Stimulated activated memory B cell treated with anti-CD40 and anti-IgM and Interleukin-4, amounts not matched to agents 10 μg/mL and 1 μg/mL and 100 μg/mL, for 72 hours (primary cell): Measurements from ENCODE around the gene IGSF9.

Experiments
- ATAC-seq: fragments of 150-1000 bp; cut with Tn5 transposase; 2 replicates; pipeline ENCODE4 v1.10.0; 2021
- H3K27ac Mint-ChIP-seq: one replicate; pipeline ENCODE4 v1.8.0; 2022; ENCODE audit warnings: mild to moderate bottlenecking, mixed read lengths
- H3K27me3 Mint-ChIP-seq: one replicate; pipeline ENCODE4 v1.8.0; 2022; ENCODE audit warnings: mixed read lengths
- H3K36me3 Mint-ChIP-seq: one replicate; pipeline ENCODE4 v1.8.0; 2022; ENCODE audit warnings: mixed read lengths
- H3K4me1 Mint-ChIP-seq: one replicate; pipeline ENCODE4 v1.8.0; 2022; ENCODE audit warnings: mixed read lengths
- H3K4me3 Mint-ChIP-seq: one replicate; pipeline ENCODE4 v1.8.0; 2022; ENCODE audit warnings: mild to moderate bottlenecking, moderate library complexity, mixed read lengths
- H3K9me3 Mint-ChIP-seq: one replicate; pipeline ENCODE4 v1.8.0; 2022; ENCODE audit warnings: mixed read lengths

The IGSF9 gene

DNA sequence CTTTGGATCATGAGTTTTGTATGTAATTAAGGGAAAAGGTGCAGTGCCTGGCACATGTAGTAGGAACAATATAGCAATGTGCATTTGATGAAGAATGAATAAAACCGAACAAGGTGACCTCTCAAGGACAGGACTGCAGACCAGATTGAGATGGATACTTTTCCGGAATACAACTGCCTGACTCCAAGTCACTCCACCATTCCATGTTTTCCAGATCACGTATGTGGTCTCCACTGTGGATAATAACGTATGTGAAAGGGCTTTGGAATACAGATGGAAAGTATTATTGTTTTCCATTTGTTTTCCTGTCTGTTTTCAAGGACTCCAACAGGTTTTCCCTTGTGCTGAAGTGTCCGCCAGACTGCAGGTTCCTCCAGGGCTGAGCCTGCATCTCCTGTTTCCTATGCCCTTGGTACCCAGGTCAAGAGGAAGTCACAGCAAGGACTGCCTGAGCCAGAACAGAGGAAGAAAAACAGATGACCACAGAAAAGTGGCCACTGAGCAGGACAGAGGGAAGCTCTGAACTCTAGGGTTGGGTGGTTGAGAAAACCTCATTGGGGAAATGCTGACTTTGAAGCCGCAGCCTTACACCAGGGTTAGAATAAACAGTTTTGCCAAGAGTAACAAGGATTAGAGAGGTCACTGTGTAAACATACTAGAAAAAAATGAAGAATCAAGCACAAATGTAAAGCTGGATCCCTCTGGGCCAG, 49.4 kb downstream of the IGSF9 start:
- Mint-ChIP-seq H3K27ac (no peak overlapping the region), H3K4me1 (peaks cover 31% of the 10 kb centered on the region), H3K27me3 (peaks cover 5% of the 10 kb centered on the region), H3K4me3 (no peak overlapping the region), H3K36me3 (no peaks in the 10 kb centered on the region), H3K9me3 (no peaks in the 10 kb centered on the region)
- no peak for ATAC-seq

DNA sequence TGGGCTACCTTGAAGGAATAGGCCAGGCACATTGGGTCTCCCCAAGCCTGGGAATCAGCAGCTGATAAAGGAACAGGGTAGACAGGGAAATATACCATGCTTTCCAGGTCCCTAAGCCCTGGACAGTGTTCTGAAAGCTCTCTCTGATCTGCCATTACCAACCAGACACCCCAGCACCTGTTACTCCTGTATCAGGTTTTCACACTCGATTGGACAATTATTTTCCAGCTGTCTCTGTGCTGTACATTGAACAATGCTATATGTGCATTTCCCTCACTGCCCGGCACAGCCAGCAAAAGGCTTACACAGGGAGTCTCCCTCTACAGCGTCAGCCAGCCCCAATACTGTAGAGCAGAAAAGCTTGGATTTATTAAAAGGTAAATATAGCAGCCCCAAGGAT, 50.1 kb downstream of the IGSF9 start:
- Mint-ChIP-seq H3K4me1 (peaks cover 29% of the 10 kb centered on the region), H3K36me3 (no peaks in the 10 kb centered on the region), H3K4me3 (no peak overlapping the region), H3K9me3 (no peaks in the 10 kb centered on the region), H3K27me3 (peaks cover 5% of the 10 kb centered on the region), H3K27ac (no peak overlapping the region)
- ATAC-seq = no peak

DNA sequence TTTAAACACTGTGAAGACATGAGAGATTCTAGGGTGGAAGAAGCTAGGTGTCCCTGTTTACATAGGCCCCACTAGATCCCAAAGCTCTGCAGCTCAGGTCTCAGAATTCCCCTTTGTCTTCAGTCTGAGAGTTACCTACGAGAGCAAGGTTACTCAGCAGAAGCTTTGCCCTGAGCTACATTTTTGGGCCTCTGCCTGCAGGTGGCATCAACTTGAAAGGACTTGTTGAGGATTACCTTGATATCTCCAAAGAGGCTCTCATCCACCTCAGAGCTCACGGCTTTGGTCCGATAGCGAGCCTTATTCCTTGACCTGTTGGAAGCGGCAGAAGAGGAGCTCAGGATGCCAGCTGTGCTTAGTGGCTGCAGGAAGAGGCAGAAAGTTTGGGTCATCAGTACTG, 52.5 kb downstream of the IGSF9 start:
- peaks cover 5% of the 10 kb centered on the region for H3K27me3 Mint-ChIP-seq

DNA sequence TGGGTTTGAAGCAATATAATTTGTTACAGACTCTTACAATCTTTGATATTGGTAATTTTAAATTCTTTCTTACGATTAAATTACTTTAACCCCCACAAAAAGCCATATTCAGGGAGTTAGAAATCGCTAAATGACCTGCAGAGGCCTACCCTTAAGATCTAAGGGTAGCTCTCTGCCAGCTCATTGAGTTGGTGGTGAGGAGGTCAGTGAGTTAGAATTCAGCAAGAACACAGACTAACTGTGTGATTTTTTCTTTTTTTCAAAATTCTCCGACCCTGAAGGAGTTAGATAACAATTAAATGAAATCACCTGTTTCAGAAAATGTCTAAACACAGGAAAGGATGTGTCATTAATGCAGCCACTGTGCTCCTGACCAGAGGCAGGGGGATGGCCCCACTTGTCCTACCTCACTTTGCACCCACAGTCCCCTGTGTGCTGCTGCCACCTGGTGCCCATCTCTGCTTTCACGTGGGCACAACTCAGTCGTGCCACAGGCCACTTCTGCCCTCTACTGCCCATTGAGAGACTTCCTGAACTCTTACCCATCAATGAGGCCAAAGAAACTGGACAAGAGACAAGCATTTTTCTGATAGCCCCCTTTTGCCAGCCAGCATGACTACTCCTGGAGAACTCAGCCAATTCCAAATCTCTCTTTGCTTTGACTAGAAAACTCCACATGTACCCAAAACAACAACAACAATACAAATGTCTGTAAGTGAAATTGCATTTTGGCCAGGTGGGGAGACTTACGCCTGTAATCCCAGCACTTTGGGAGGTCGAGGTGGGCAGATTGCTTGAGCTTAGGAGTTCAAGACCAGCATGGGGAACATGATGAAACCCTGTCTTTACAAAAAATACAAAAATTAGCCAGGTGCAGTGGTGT, 53.9 kb downstream of the IGSF9 start:
- H3K27me3 Mint-ChIP-seq = peaks cover 5% of the 10 kb centered on the region
- H3K36me3 Mint-ChIP-seq = no peaks in the 10 kb centered on the region
- peak overlapping the region; percentile 36 for H3K27ac Mint-ChIP-seq
- ATAC-seq = peak; percentile 84
- H3K9me3 Mint-ChIP-seq = no peaks in the 10 kb centered on the region
- H3K4me3 Mint-ChIP-seq = no peak overlapping the region
- peaks cover 23% of the 10 kb centered on the region for H3K4me1 Mint-ChIP-seq

More for the DNA sequence above, 52.5 kb downstream of the IGSF9 start:
- Mint-ChIP-seq H3K36me3 (no peaks in the 10 kb centered on the region), H3K4me1 (peaks cover 23% of the 10 kb centered on the region), H3K4me3 (no peak overlapping the region), H3K9me3 (no peaks in the 10 kb centered on the region), H3K27ac (peak overlapping the region; percentile 11)
- ATAC-seq = no peak

DNA sequence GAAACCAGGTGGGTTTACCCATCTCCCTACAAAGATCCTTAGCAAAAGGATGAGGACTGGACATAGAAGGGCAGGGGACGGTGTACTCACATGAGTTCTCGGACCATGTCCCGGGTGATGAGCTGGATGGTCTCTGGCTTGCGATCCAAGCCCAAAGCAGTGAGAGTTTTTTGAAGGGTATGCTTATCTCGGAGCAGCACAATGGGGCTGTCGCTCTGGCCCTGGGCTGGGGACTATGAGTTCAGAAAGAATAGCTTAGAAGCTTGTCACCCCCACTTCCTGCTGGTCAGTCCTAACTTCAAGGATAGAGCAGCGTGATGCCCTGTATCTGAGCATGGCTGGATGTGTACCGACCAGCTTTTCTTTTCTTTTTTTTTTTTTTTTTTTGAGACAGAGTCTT, 55.0 kb downstream of the IGSF9 start:
- H3K4me1 Mint-ChIP-seq = peaks cover 23% of the 10 kb centered on the region
- H3K4me3 Mint-ChIP-seq = no peak overlapping the region
- ATAC-seq = no peak
- H3K27me3 Mint-ChIP-seq = no peaks in the 10 kb centered on the region
- no peaks in the 10 kb centered on the region for H3K36me3 Mint-ChIP-seq
- H3K9me3 Mint-ChIP-seq = no peaks in the 10 kb centered on the region
- peak overlapping the region; percentile 7 for H3K27ac Mint-ChIP-seq

GRCh38 chr1:159889821-159890252, 55.6 kb downstream of the IGSF9 start:
- no peaks in the 10 kb centered on the region for H3K27me3 Mint-ChIP-seq
- H3K9me3 Mint-ChIP-seq = no peaks in the 10 kb centered on the region
- peak overlapping the region; percentile 7 for H3K27ac Mint-ChIP-seq
- peaks cover 23% of the 10 kb centered on the region for H3K4me1 Mint-ChIP-seq
- ATAC-seq = peak; percentile 92
- H3K36me3 Mint-ChIP-seq = no peaks in the 10 kb centered on the region
- H3K4me3 Mint-ChIP-seq = no peak overlapping the region

DNA sequence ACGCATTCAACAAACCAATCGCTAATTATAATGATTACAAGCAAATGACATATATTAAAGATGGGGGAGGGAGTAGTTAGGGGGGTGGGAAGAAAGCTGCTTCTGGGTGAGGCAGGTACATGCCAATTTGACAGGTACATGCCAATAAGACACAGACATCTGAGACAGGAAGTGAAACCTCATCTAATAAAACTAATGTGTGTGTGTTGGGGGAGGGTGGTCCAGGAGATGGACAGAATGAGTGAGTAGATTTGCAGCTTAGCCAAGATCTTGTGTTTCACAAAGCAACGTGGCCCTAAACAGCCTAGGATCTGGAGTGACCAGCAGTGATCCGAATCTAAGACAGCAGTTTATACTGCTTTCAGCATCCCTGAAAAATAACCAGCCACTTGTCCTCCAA, 56.2 kb downstream of the IGSF9 start:
- peak; percentile 54 for ATAC-seq
- Mint-ChIP-seq H3K4me1 (peaks cover 23% of the 10 kb centered on the region), H3K36me3 (peaks cover 5% of the 10 kb centered on the region), H3K27ac (peak overlapping the region; percentile 7), H3K4me3 (no peak overlapping the region), H3K9me3 (no peaks in the 10 kb centered on the region), H3K27me3 (no peaks in the 10 kb centered on the region)

DNA sequence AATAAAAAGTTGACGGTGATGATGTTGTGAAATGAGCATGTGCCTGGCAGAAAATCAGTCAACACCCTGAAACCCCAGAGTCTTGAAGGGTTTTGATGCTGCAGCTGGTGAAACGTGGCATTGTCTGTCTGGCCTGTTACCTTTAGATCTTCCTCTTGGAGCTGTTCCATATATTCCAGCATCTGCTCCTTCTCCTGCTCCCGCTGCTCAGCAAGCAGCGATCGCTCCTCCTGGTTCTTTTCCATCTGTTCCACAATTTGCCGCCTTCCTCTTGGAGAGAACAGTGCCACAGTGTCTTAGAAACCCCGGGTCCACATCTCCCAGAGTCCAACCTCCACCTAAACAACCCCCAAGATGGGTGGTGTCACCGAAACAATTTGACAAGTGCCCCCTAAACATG, 61.1 kb downstream of the IGSF9 start:
- H3K36me3 Mint-ChIP-seq = peaks cover 6% of the 10 kb centered on the region
- no peak for ATAC-seq
- H3K4me1 Mint-ChIP-seq = peaks cover 4% of the 10 kb centered on the region
- no peaks in the 10 kb centered on the region for H3K27me3 Mint-ChIP-seq
- H3K4me3 Mint-ChIP-seq = no peak overlapping the region
- no peak overlapping the region for H3K27ac Mint-ChIP-seq
- no peaks in the 10 kb centered on the region for H3K9me3 Mint-ChIP-seq

DNA sequence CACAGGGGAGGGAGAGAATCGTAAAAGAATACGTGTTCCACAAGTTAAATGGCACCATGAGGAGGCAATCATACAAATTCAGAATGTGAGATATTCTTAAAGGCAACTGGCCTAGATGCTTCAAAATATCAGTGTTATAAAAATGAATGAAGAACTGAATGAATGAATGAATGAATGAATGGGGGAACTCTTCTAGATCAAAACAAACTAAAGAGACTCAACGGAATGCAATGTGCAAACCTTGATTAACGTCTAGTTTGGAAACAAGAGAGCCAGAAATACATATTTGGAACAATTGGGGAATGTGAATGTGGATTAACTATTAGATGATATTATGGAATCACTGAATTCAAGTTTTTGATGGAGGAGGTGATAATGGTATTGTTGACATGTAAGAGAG, 62.3 kb downstream of the IGSF9 start:
- ATAC-seq = no peak
- no peaks in the 10 kb centered on the region for H3K9me3 Mint-ChIP-seq
- H3K36me3 Mint-ChIP-seq = peaks cover 6% of the 10 kb centered on the region
- H3K4me1 Mint-ChIP-seq = no peaks in the 10 kb centered on the region
- H3K27ac Mint-ChIP-seq = no peak overlapping the region
- H3K27me3 Mint-ChIP-seq = no peaks in the 10 kb centered on the region
- no peak overlapping the region for H3K4me3 Mint-ChIP-seq

GRCh38 chr1:159882527-159882862, 62.9 kb downstream of the IGSF9 start:
- Mint-ChIP-seq H3K4me3 (no peak overlapping the region), H3K36me3 (peaks cover 6% of the 10 kb centered on the region), H3K4me1 (no peaks in the 10 kb centered on the region), H3K27ac (no peak overlapping the region), H3K27me3 (no peaks in the 10 kb centered on the region), H3K9me3 (no peaks in the 10 kb centered on the region)
- no peak for ATAC-seq

DNA sequence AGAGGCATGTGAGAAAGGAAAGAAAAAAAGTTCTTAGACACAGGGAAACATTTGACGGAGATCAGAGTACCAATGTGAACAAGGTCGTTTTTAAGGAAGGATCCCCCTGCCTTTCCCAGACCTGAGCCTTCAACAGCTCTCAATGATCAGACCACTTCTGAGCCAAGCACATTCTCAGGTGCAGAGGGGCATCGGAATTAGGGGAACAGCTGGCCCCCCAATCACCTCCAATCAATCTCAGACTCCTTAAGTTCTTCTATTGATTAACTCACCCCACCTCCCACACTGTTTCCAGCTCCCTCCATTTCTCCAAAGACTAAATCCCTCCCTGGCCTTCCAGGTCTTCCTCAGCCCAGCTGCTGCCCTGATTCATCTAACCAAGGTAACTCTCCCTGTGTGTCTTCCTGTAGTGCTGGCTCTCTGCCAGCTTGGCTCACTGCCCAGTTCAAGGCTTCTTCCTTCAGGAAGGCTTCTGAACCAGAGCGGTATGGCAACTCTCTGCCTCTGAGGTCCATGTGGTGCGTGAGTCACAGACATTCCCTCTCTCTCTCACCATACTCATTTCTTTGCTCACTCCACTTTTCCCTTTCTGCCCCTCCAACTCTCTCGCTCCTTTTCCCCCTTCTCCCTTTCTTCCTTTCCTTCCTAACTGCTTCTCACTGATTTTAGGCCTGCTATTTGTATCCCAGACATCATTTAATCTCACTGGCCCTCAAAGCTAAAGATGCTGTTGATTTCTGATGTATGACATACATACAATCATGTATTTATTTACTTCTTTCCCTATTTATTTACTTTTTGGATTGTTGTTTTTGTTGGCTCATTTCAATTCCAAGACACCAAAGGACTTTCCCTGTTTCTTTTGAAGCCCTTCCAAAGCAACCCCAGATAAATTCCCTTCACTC, 63.5 kb downstream of the IGSF9 start:
- no peak overlapping the region for H3K27ac Mint-ChIP-seq
- H3K36me3 Mint-ChIP-seq = peaks cover 6% of the 10 kb centered on the region
- H3K4me1 Mint-ChIP-seq = no peaks in the 10 kb centered on the region
- ATAC-seq = no peak
- no peak overlapping the region for H3K4me3 Mint-ChIP-seq
- H3K27me3 Mint-ChIP-seq = no peaks in the 10 kb centered on the region
- H3K9me3 Mint-ChIP-seq = no peaks in the 10 kb centered on the region

DNA sequence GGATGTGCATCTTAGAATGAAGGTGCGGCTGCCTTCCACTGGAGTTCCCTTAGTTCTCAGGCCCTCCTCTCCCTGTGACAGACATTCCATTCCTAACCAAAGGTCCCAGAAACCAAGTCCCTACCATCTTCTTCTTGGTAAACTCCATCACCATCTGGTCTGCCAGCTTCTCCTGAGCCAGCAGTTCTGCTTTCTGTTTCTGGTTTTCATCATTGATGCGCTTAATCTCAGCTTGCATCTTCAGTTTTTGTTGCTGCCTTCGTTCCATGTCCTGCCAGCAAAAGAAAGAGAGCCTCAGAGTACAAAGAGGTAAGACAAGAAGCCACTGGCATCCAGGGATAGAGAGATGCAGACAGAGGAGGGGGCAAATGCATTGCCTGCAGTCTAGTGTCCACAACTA, 65.0 kb downstream of the IGSF9 start:
- Mint-ChIP-seq H3K36me3 (peaks cover 6% of the 10 kb centered on the region), H3K4me3 (no peak overlapping the region), H3K27ac (no peak overlapping the region), H3K4me1 (no peaks in the 10 kb centered on the region), H3K27me3 (no peaks in the 10 kb centered on the region), H3K9me3 (no peaks in the 10 kb centered on the region)
- no peak for ATAC-seq

GRCh38 chr1:159879977-159880376, 65.4 kb downstream of the IGSF9 start:
- Mint-ChIP-seq H3K4me1 (no peaks in the 10 kb centered on the region), H3K4me3 (no peak overlapping the region), H3K27ac (no peak overlapping the region), H3K36me3 (peaks cover 6% of the 10 kb centered on the region), H3K9me3 (no peaks in the 10 kb centered on the region), H3K27me3 (no peaks in the 10 kb centered on the region)
- no peak for ATAC-seq

DNA sequence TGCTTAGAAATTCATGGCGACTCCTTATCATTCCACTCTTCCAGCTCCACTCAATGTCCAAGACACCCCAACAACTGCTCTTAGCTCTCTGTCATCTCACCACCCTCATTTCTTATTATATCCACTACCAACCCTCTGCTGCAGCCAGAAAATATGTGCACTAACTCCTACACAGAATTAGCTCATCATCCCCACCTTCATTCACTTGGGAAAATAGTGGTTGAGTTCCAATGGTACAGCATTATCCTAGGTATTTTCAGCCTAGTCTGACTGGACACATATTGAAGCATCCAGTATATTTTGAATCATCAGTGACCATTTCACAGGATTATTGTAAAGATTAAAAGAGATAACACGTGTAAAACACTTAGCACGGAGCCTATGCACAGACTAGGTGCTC, 66.3 kb downstream of the IGSF9 start:
- H3K27ac Mint-ChIP-seq = no peak overlapping the region
- H3K36me3 Mint-ChIP-seq = peaks cover under 1% of the 10 kb centered on the region
- H3K4me3 Mint-ChIP-seq = no peak overlapping the region
- ATAC-seq = no peak
- no peaks in the 10 kb centered on the region for H3K27me3 Mint-ChIP-seq
- H3K4me1 Mint-ChIP-seq = no peaks in the 10 kb centered on the region
- H3K9me3 Mint-ChIP-seq = no peaks in the 10 kb centered on the region
